ENCODE measurements around the gene NSG2.

NSG2 gene

GRCh38 chr5:174030286-174030685, 15.2 kb upstream of the NSG2 start:
- Histone ChIP-seq H3K27ac (no peak overlapping the region), H3K27me3 (replicated peaks) (no peaks in the 10 kb centered on the region), H3K36me3 (replicated peaks) (no peaks in the 10 kb centered on the region), H3K4me3 (ENCODE audit: low read depth, low read length) (no peak overlapping the region)
- no peak for DNase-seq
- in situ Hi-C loops (cut with HindIII; ENCODE audit: low pct_ligation_motif_present, low sequenced_read_pairs) = no loop called here
- TF ChIP-seq CTCF (IDR thresholded peaks at IDR 0.05; ENCODE audit: low read depth, low read length, missing control alignments) = no peak

GRCh38 chr5:174044466-174045254, 846 bp upstream of the NSG2 start:
- Histone ChIP-seq H3K36me3 (replicated peaks) (no peaks in the 10 kb centered on the region), H3K27ac (no peak overlapping the region), H3K4me3 (ENCODE audit: low read depth, low read length) (no peak overlapping the region), H3K27me3 (replicated peaks) (no peaks in the 10 kb centered on the region)
- TF ChIP-seq CTCF (IDR thresholded peaks at IDR 0.05; ENCODE audit: low read depth, low read length, missing control alignments) = no peak
- in situ Hi-C loops (cut with HindIII; ENCODE audit: low pct_ligation_motif_present, low sequenced_read_pairs) = no loop called here
- no peak for DNase-seq

- no peak for DNase-seq
- no peaks in the 10 kb centered on the region for H3K36me3 ChIP-seq (replicated peaks)
- no peaks in the 10 kb centered on the region for H3K27me3 ChIP-seq (replicated peaks)
- no peak for TF ChIP-seq CTCF (IDR thresholded peaks at IDR 0.05; ENCODE audit: low read depth, low read length, missing control alignments)
- in situ Hi-C loops (cut with HindIII; ENCODE audit: low pct_ligation_motif_present, low sequenced_read_pairs) = no loop called here
- H3K27ac ChIP-seq = no peak overlapping the region
- H3K4me3 ChIP-seq (ENCODE audit: low read depth, low read length) = no peak overlapping the region
These were observed 1.1 kb downstream of the NSG2 start for GRCh38 chr5:174046558-174046957.

GRCh38 chr5:174047472-174048099, 2.1 kb downstream of the NSG2 start:
- Histone ChIP-seq H3K36me3 (replicated peaks) (no peaks in the 10 kb centered on the region), H3K27me3 (replicated peaks) (no peaks in the 10 kb centered on the region), H3K27ac (no peak overlapping the region), H3K4me3 (ENCODE audit: low read depth, low read length) (no peak overlapping the region)
- DNase-seq = no peak
- in situ Hi-C loops (cut with HindIII; ENCODE audit: low pct_ligation_motif_present, low sequenced_read_pairs) = no loop called here
- TF ChIP-seq CTCF (IDR thresholded peaks at IDR 0.05; ENCODE audit: low read depth, low read length, missing control alignments) = no peak

GRCh38 chr5:174052636-174053035, 7.1 kb downstream of the NSG2 start:
- no peaks in the 10 kb centered on the region for H3K27me3 ChIP-seq (replicated peaks)
- in situ Hi-C loops (cut with HindIII; ENCODE audit: low pct_ligation_motif_present, low sequenced_read_pairs) = no loop called here
- H3K27ac ChIP-seq = no peak overlapping the region
- no peak for TF ChIP-seq CTCF (IDR thresholded peaks at IDR 0.05; ENCODE audit: low read depth, low read length, missing control alignments)
- no peak for DNase-seq
- H3K36me3 ChIP-seq (replicated peaks) = no peaks in the 10 kb centered on the region
- no peak overlapping the region for H3K4me3 ChIP-seq (ENCODE audit: low read depth, low read length)

Data from brain microvascular endothelial cell (primary cell).